ENCODE data around the gene CACNB2. TPM values are rescaled to one million over a fixed set of nuclear protein-coding genes. Genes with fewer than 3 reads are reported as not detected.

The CACNB2 gene
- polyA plus RNA-seq, 2 of the 4 experiments (the other 2 are of a cell fraction) = not detected

DNA sequence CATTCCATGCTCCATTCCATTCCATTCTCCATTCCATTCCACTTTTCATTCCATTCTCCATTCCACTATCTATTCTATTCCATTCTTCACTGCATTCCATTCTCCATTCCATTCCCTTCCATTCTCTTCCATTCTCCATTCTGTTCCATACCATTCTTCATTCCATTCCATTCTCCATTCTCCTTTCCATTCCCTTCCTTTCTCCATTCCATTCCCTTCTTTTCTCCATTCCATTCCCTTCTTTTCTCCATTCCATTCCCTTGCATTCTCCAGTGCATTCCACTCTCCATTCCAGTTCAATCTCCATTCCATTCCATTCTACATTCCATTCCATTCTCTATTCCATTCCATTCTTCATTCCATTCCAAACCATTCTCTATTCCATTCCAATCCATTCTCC lies 430.9 kb downstream of the CACNB2 start (continued):
- TF ChIP-seq HOXB5 (CRISPR knock-in tag; IDR thresholded peaks at IDR 0.05) (no peak), TP53 (CRISPR knock-in tag; IDR thresholded peaks at IDR 0.05) (no peak), RARB (CRISPR knock-in tag; IDR thresholded peaks at IDR 0.05) (no peak), KDM1A (IDR thresholded peaks at IDR 0.05; ENCODE audit: low read depth) (no peak), CEBPB (IDR thresholded peaks at IDR 0.05) (no peak), FOXS1 (CRISPR knock-in tag; IDR thresholded peaks at IDR 0.05) (no peak), MAZ (IDR thresholded peaks at IDR 0.05; ENCODE audit: borderline replicate concordance, low read depth, low read length) (no peak), EP300 (IDR thresholded peaks at IDR 0.05) (no peak), HDAC2 (IDR thresholded peaks at IDR 0.05) (no peak)

DNA sequence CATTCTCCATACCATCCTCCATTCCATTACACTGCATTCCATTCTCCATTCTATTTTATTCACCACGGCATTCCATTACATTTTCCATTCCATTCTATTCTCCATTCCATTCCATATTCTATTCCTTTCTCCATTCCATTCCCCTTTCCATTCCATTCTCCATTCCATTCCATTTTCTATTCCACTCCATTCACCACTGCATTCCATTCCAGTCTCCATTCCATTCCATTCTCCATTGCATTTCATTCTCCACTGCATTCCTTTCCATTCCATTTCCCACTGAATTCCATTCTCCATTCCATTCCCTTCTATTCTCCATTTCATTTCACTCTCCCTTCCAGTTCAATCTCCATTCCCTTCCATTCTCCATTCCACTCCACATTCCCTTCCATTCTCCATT lies 431.6 kb downstream of the CACNB2 start:
- TF ChIP-seq EP300 (IDR thresholded peaks at IDR 0.05) (no peak), MYC (IDR thresholded peaks at IDR 0.05; ENCODE audit: borderline replicate concordance, low read length) (no peak)
- TF ChIP-seq, protein P1, sequence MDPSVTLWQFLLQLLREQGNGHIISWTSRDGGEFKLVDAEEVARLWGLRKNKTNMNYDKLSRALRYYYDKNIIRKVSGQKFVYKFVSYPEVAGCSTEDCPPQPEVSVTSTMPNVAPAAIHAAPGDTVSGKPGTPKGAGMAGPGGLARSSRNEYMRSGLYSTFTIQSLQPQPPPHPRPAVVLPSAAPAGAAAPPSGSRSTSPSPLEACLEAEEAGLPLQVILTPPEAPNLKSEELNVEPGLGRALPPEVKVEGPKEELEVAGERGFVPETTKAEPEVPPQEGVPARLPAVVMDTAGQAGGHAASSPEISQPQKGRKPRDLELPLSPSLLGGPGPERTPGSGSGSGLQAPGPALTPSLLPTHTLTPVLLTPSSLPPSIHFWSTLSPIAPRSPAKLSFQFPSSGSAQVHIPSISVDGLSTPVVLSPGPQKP (IDR thresholded peaks at IDR 0.05; ENCODE audit: low read depth, low read length) = no peak
- TF ChIP-seq, protein P2, sequence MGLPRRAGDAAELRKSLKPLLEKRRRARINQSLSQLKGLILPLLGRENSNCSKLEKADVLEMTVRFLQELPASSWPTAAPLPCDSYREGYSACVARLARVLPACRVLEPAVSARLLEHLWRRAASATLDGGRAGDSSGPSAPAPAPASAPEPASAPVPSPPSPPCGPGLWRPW (IDR thresholded peaks at IDR 0.05) = no peak
- ATAC-seq (no peak), FAIRE-seq (no peak), DNase-seq (ENCODE audit: low read depth in 1 of 2, low spot score in 1 of 2) (no peak)
- Histone ChIP-seq H3K4me3 (no peak overlapping the region), H3K4me1 (no peaks in the 10 kb centered on the region), H3K4me2 (no peak overlapping the region), H3K9me3 (peaks cover 17% of the 10 kb centered on the region; the same call in 1 of the 3 replicates), H3K27ac (no peak overlapping the region)
- WGBS (ENCODE audit: missing lambda C conversion rate) = 89% methylated on average over 1 of the region's 1 CpG
- POLR2A ChIA-PET = no interaction called here
- CTCF ChIA-PET = no interaction called here

DNA sequence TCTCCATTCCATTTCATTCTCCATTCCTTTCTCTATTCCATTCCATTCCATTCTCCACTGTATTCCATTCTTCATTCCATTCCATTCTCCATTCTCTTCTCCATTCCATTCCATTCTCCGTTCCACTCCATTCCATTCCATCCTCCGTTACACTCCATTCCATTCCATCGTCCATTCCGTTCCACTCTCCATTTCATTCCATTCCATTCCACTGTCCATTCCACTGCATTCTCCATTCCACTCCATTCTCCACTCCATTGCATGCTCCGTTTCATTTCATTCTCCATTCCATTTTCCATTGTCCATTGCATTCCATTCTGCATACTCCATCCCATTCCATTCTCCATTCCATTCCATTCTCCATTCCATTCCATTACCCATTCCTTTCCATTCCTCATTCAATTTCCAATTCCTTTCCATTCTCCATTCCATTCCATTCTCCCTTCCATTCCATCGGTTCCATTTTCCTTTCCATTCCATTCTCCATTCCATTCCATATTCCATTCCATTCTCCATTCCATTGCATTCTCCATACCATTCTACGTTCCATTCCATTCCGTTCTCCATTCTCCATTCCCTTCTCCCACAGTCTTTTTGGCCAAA lies 432.8 kb downstream of the CACNB2 start:
- peaks cover 17% of the 10 kb centered on the region; the same call in 2 of the 3 replicates for H3K9me3 ChIP-seq
- CTCF ChIA-PET = no interaction called here
- FAIRE-seq (no peak), ATAC-seq (no peak), DNase-seq (ENCODE audit: low read depth in 1 of 2, low spot score in 1 of 2) (no peak)
- POLR2A ChIA-PET = no interaction called here
- no peaks in the 10 kb centered on the region for H3K4me1 ChIP-seq
- TF ChIP-seq FOXS1 (CRISPR knock-in tag; IDR thresholded peaks at IDR 0.05) (no peak), BHLHE40 (IDR thresholded peaks at IDR 0.05; ENCODE audit: low read depth, low read length) (no peak), TP53 (CRISPR knock-in tag; IDR thresholded peaks at IDR 0.05) (no peak), JUN (IDR thresholded peaks at IDR 0.05) (no peak), FOSB (CRISPR knock-in tag; IDR thresholded peaks at IDR 0.05) (no peak), SREBF2 (IDR thresholded peaks at IDR 0.05) (no peak), RARB (CRISPR knock-in tag; IDR thresholded peaks at IDR 0.05) (no peak), HOXB5 (CRISPR knock-in tag; IDR thresholded peaks at IDR 0.05) (no peak), TFCP2L1 (CRISPR knock-in tag; IDR thresholded peaks at IDR 0.05) (no peak), REST (IDR thresholded peaks at IDR 0.05) (no peak)
- no peak overlapping the region for H3K27ac ChIP-seq
- H3K4me2 ChIP-seq = no peak overlapping the region
- 88% methylated on average over 8 of the region's 8 CpGs for WGBS (ENCODE audit: missing lambda C conversion rate)
- no peak overlapping the region for H3K4me3 ChIP-seq

All from A549 (cell line).